GM18526 (cell line): ENCODE data around the gene CTNND2.

Experiments
- POLR2A ChIP-seq: IDR thresholded peaks from 3 replicates; pipeline ENCODE4 v1.6.1; 2011; ENCODE audit not compliant: insufficient read length; ENCODE audit errors: extremely low read depth

CTNND2 gene

DNA sequence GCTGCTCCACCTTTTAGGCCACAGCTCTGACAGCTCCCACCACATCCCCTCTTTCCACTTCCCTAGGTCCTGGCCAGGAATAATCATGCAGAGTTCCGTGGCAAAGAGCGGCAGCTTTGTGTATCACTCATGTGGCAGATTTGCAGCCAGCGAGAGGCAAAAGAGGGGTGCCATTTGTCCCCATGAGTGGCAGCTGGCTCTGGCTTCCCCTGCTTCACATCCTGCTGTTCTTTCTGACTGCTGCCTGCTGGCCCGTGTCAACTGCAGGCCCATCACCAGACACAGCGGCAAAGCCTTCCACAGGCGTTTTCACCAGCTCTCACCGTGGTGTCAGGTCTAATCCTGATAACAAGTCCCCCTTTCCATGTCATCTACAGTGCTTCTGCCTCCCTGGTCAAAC lies 712.6 kb downstream of the CTNND2 start:
- TF ChIP-seq POLR2A, result no peak

- TF ChIP-seq POLR2A, result no peak
Measured at GRCh38 chr5:11182441-11183080, 721.7 kb downstream of the CTNND2 start.

DNA sequence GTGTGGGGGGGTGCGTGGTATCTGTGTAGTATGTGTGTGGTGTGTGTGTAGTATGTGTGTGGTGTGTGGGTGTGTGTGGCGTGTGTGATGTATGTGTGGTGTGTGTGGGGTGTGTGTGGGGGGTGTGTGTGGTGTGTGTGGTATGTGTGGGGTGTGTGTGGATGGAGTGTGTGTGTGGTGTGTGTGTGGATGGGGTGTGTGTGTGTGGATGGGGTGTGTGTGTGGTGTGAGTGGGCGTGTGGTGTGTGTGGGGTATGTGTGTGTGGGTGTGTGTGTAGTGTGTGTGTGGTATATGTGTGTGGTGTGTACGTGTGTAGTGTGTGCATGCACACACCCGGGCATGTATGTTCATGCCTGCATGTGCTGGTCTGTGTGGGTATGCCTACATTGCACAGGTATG lies 722.3 kb downstream of the CTNND2 start:
- no peak for TF ChIP-seq POLR2A

GRCh38 chr5:11180890-11181289 lies 723.4 kb downstream of the CTNND2 start:
- no peak for TF ChIP-seq POLR2A

DNA sequence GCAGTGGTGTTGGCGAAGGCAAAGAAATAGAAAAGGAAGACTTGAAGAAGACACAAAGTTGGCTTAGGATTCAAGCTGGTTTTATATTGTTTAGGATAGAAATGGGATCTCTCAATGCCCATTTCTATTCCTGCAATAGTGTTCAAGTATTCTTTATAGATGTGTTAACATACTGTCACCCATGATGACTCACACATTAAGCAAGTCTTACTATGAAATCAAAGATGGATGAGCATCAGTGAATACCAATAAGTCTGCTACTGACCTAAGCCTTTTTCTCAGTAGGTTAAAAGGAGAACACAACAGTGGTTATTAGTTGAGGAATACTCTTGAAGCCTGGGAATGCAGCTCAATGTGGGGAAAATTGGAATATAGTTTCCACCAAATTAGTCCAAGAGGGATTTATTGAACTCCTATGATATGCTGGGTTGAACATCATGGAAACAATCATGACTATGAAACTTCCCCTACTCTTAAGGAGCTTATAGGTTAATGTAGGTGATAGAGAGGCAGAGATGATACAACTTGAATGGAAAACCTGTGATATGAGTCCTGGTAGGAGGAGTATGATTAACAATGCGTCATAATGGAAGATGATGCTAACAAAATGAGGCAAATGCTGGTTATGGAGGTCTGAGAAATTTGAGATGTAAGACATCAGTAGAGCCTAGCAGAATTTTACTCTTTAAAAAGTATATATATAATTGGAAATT lies 726.1 kb downstream of the CTNND2 start:
- TF ChIP-seq POLR2A, result no peak

DNA sequence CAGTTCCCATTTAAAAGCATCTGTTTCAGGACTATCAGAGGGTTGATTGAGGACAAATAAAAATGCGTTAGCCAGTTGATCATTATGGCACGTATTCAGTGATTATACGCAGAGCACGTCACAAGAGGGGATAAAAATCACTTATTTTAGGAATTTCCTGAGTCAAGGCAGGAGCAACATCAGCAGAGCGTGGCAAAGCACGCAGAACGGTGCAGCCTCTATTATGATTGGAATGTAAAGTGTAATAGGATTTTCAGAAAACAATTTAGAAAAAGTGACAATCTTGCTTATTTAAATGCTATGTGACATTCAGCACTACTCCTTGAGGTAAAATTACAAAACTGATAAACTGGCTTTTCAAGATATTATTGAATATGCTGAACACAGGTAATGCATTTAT lies 729.7 kb downstream of the CTNND2 start:
- no peak for TF ChIP-seq POLR2A

DNA sequence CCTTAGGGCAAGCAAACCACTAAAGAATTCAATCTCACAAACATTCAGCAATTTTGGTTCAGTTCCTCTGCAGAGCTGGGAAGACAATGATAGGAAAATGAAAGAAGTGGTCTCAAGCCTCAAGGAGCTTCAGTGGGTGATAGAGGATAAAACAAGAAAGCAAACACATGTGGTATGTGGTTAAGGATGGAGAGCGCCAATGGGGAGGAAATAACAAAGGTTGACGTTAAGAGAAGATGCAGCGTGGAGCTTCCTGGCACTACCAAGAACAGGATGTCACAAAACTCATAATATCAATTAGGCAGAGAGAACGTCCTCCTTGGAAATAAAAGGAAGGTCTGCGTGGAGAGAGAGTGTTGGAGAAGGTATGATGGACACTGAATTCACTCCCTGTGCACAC lies 731.8 kb downstream of the CTNND2 start:
- no peak for TF ChIP-seq POLR2A

DNA sequence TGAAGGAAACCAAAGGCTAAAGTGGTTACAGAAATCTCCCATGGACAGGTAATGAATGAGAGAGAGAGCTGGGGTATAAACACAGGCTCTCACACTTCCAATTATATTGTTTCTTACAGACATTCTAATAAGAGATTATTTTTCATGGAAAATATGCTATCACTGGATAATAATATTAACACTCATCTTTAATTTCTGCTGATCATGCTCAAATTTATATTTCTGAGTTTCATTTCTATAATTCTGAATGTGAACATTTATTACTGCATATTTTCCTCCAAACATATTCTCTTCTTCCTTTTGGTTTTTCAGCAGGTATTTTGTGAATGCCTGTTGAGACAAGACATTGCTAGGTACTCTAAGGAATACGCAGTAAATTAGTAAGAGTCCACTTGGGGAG lies 733.0 kb downstream of the CTNND2 start:
- TF ChIP-seq POLR2A, result no peak

- TF ChIP-seq POLR2A, result no peak
Measured at GRCh38 chr5:11166923-11167322, 737.3 kb downstream of the CTNND2 start.

GRCh38 chr5:11164531-11165294 lies 739.5 kb downstream of the CTNND2 start:
- no peak for TF ChIP-seq POLR2A

GRCh38 chr5:11157132-11157531 lies 747.1 kb downstream of the CTNND2 start:
- TF ChIP-seq POLR2A, result no peak

GRCh38 chr5:11153670-11154382 lies 750.4 kb downstream of the CTNND2 start:
- TF ChIP-seq POLR2A, result no peak

DNA sequence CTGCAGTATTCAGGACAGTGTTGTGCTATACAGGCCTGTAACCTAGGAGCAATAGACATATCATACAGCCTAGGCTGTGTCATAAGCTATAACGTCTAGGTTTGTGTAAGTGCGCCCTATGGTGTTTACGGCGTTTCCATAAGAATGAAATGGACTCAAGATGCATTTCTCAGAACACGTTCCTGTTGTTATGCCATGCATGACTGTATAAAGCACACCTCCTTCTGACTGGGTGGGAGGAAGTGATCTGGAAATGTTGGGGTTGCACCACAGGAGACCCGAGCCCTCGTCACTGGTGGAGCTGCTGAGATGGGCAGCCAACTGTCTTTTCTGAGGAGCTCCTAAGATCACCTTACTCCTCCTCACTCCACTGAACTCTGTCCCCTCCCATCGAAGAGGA lies 751.9 kb downstream of the CTNND2 start:
- TF ChIP-seq POLR2A, result no peak

- TF ChIP-seq POLR2A, result no peak
Measured at GRCh38 chr5:11150976-11151375, 753.3 kb downstream of the CTNND2 start.

GRCh38 chr5:11148810-11149539 lies 755.3 kb downstream of the CTNND2 start:
- TF ChIP-seq POLR2A, result no peak
